Mesothelial cell of epicardium (in vitro differentiated cells): Measurements from ENCODE around the gene PCDHB4. TPM values are rescaled to one million over a fixed set of nuclear protein-coding genes. Genes with fewer than 3 reads are reported as not detected.
"Not testable (repeated sequence)": the region's sequence is repeated elsewhere in the genome, so short reads cannot be mapped to it uniquely, and the experiment has no call there.

Experiments used
- DNase-seq, 2 experiments: peaks; one replicate each; pipeline ENCODE4 v3.0.0; 2021; ENCODE audit warnings: low spot score in 2 of 2; ENCODE audit not compliant: unreplicated experiment in 2 of 2
- H3K27ac Mint-ChIP-seq: 2 replicates; pipeline ENCODE4 v1.8.0; 2021; ENCODE audit warnings: mixed read lengths
- H3K27me3 Mint-ChIP-seq: 2 replicates; pipeline ENCODE4 v1.8.0; 2021; ENCODE audit warnings: low read depth, mixed read lengths
- H3K36me3 Mint-ChIP-seq: 2 replicates; pipeline ENCODE4 v1.8.0; 2021; ENCODE audit warnings: mixed read lengths
- H3K4me1 Mint-ChIP-seq: 2 replicates; pipeline ENCODE4 v1.8.0; 2021; ENCODE audit warnings: mixed read lengths
- H3K4me3 Mint-ChIP-seq: 2 replicates; pipeline ENCODE4 v1.8.0; 2021; ENCODE audit warnings: mild to moderate bottlenecking, moderate library complexity, mixed read lengths
- H3K9me3 Mint-ChIP-seq: 2 replicates; pipeline ENCODE4 v1.8.0; 2021; ENCODE audit warnings: mixed read lengths
- CTCF ChIP-seq: fragments of 200-600 bp; sonication (generic); IDR thresholded peaks from one replicate; pipeline ENCODE4 v1.5.0; 2021; ENCODE audit warnings: antibody characterized with exemption; ENCODE audit not compliant: unreplicated experiment
- total RNA-seq: library from RNA; stranded (reverse); gene quantifications from 3 replicates; pipeline ENCODE4 v1.2.1, GENCODE V29; 2021

Gene PCDHB4
- total RNA-seq, 1 donor from 2014 or later = 8.0 TPM

- peaks cover 46% of the 10 kb centered on the region for H3K9me3 Mint-ChIP-seq
- no peak within 1 kb of the TSS for H3K4me3 Mint-ChIP-seq
- H3K36me3 Mint-ChIP-seq = peaks cover 13% of the 10 kb centered on the region
- H3K27me3 Mint-ChIP-seq = peaks cover 1% of the 10 kb centered on the region
- peak; percentile 47 for TF ChIP-seq CTCF
- no peak within 1 kb of the TSS for H3K27ac Mint-ChIP-seq
- no peaks in the 10 kb centered on the region for H3K4me1 Mint-ChIP-seq
- DNase-seq = no peak
These were observed 51.0 kb downstream of the PCDHB4 start, which contains the start of gene PCDHB7 for GRCh38 chr5:141172381-141173204. Gene PCDHB7 (plus strand): TSS chr5:141172644. CDS start chr5:141172836, 192 bp downstream.

- not testable (repeated sequence) for DNase-seq, H3K36me3 Mint-ChIP-seq, H3K27me3 Mint-ChIP-seq
These were observed 52.9 kb downstream of the PCDHB4 start for GRCh38 chr5:141174291-141175104.

More at GRCh38 chr5:141174291-141175104, 52.9 kb downstream of the PCDHB4 start:
- H3K4me3 Mint-ChIP-seq, H3K4me1 Mint-ChIP-seq, H3K27ac Mint-ChIP-seq: not testable (repeated sequence)
- peaks cover 31% of the 10 kb centered on the region for H3K9me3 Mint-ChIP-seq

Other genes with a start within 250 kb of the PCDHB4 start
- 22.5 to 22.8 TPM (median 22.5 TPM) in 3 replicates for gene PCDHA12, start 246.5 kb upstream of the PCDHB4 start, total RNA-seq
- gene PCDHA13, start 239.7 kb upstream of the PCDHB4 start, total RNA-seq = 5.4 to 6.1 TPM (median 5.8 TPM) in 3 replicates
- gene PCDHAC1, start 195.5 kb upstream of the PCDHB4 start, total RNA-seq = 9.2 to 10.1 TPM (median 9.7 TPM) in 3 replicates
- gene PCDHAC2, start 155.3 kb upstream of the PCDHB4 start, total RNA-seq = 12.1 to 12.7 TPM (median 12.4 TPM) in 3 replicates
- gene PCDHB1, start 70.4 kb upstream of the PCDHB4 start, total RNA-seq = 0.16 to 0.18 TPM (median 0.16 TPM) in 3 replicates
- gene PCDHB2, start 27.2 kb upstream of the PCDHB4 start, total RNA-seq = 116 to 127 TPM (median 118 TPM) in 3 replicates
- 19.2 to 21.6 TPM (median 19.8 TPM) in 3 replicates for gene PCDHB3, start 21.3 kb upstream of the PCDHB4 start, total RNA-seq
- gene PCDHB5, start 13.4 kb downstream of the PCDHB4 start, total RNA-seq = 5.2 to 6.8 TPM (median 6.0 TPM) in 3 replicates
- 1.8 to 2.1 TPM (median 2.1 TPM) in 3 replicates for gene PCDHB6, start 28.2 kb downstream of the PCDHB4 start, total RNA-seq
- gene PCDHB7, start 50.8 kb downstream of the PCDHB4 start, total RNA-seq = 1.4 to 1.8 TPM (median 1.6 TPM) in 3 replicates
- 2.3 to 2.4 TPM (median 2.4 TPM) in 3 replicates for gene PCDHB8, start 56.0 kb downstream of the PCDHB4 start, total RNA-seq
- gene PCDHB16, start 60.6 kb downstream of the PCDHB4 start, total RNA-seq = 23.5 to 24.6 TPM (median 24.4 TPM) in 3 replicates
- gene PCDHB9, start 65.3 kb downstream of the PCDHB4 start, total RNA-seq = 14.5 to 16.0 TPM (median 15.1 TPM) in 3 replicates
- gene PCDHB10, start 70.5 kb downstream of the PCDHB4 start, total RNA-seq = 10.8 to 11.9 TPM (median 11.7 TPM) in 3 replicates
- 6.1 to 6.6 TPM (median 6.4 TPM) in 3 replicates for gene PCDHB11, start 77.8 kb downstream of the PCDHB4 start, total RNA-seq
- gene PCDHB12, start 86.9 kb downstream of the PCDHB4 start, total RNA-seq = 5.8 to 6.4 TPM (median 6.1 TPM) in 3 replicates
- 7.8 to 8.0 TPM (median 8.0 TPM) in 3 replicates for gene PCDHB13, start 92.1 kb downstream of the PCDHB4 start, total RNA-seq
- gene PCDHB14, start 101.5 kb downstream of the PCDHB4 start, total RNA-seq = 7.1 to 8.6 TPM (median 7.7 TPM) in 3 replicates
- gene PCDHB15, start 123.6 kb downstream of the PCDHB4 start, total RNA-seq = 2.2 to 2.4 TPM (median 2.3 TPM) in 3 replicates
- gene SLC25A2, start 182.2 kb downstream of the PCDHB4 start, total RNA-seq = 1.3 to 1.6 TPM (median 1.6 TPM) in 3 replicates
- gene TAF7, start 199.0 kb downstream of the PCDHB4 start, total RNA-seq = 97.2 to 103 TPM (median 99.6 TPM) in 3 replicates
- 0.22 to 0.47 TPM (median 0.34 TPM) in 3 replicates for gene PCDHGA1, start 208.7 kb downstream of the PCDHB4 start, total RNA-seq
- gene PCDHGA2, start 216.9 kb downstream of the PCDHB4 start, total RNA-seq = 0.11 to 0.33 TPM (median 0.32 TPM) in 3 replicates
- gene PCDHGA3, start 222.0 kb downstream of the PCDHB4 start, total RNA-seq = 0.07 to 0.16 TPM (median 0.13 TPM) in 3 replicates
- gene PCDHGB1, start 228.3 kb downstream of the PCDHB4 start, total RNA-seq = 1.7 to 2.0 TPM (median 2.0 TPM) in 3 replicates
- 0.86 to 1.2 TPM (median 1.1 TPM) in 3 replicates for gene PCDHGA4, start 233.2 kb downstream of the PCDHB4 start, total RNA-seq
- gene PCDHGB2, start 238.2 kb downstream of the PCDHB4 start, total RNA-seq = 0.86 to 1.3 TPM (median 1.2 TPM) in 3 replicates
- gene PCDHGA5, start 242.3 kb downstream of the PCDHB4 start, total RNA-seq = 0.51 to 0.66 TPM (median 0.52 TPM) in 3 replicates
- gene PCDHGB3, start 248.4 kb downstream of the PCDHB4 start, total RNA-seq = 0.59 to 0.74 TPM (median 0.64 TPM) in 3 replicates